ENCODE data around the gene DPP4. TPM values are rescaled to one million over a fixed set of nuclear protein-coding genes. Genes with fewer than 3 reads are reported as not detected.

DPP4 gene
- total and polyA plus RNA-seq, 5 donors from 2014 or later, result 12.6 to 40.8 (median 29.5) TPM

DNA sequence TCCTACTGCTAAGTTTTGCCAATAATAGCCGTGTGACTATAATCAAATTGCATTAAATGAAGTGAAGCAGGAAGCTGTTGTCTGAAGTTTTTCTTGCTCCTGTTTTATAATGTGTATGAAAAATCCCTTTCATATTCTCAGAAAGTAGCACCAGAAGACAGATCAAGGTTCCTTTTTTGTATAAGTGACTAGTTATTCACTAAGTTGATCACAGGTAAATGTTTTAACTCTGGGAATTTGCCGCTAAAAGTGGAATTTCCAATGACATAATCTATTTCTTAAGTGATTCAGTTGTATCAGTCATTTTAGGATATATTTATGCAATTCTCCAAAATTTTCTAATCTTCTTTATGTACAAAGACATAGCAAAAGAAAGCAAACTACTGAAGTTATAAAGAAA lies 99.6 kb downstream of the DPP4 start:
- H3K9me3 ChIP-seq (ENCODE audit: control insufficient read depth in 2 of 2, low read length in 2 of 2), result no peaks in the 10 kb centered on the region
- H3K27me3 ChIP-seq (ENCODE audit: control insufficient read depth, insufficient read depth, low read length), result no peaks in the 10 kb centered on the region
- peaks cover 0 to 17% (median 10%) of the 10 kb centered on the region in 4 donors for H3K4me1 Mint-ChIP-seq
- no peak overlapping the region for H3K4me3 Mint-ChIP-seq
- no peaks in the 10 kb centered on the region for H3K27me3 Mint-ChIP-seq
- DNase-seq, result no peak
- peaks cover 3% of the 10 kb centered on the region for H3K4me1 ChIP-seq (ENCODE audit: control insufficient read depth, insufficient read depth, low read length, poor library complexity, severe bottlenecking)
- H3K4me3 ChIP-seq (ENCODE audit: low read depth, low read length), result no peak overlapping the region
- H3K27ac ChIP-seq (ENCODE audit: insufficient read depth, low read length, poor library complexity, severe bottlenecking), result no peak overlapping the region
- H3K9me3 Mint-ChIP-seq, result peaks cover 0 to 3% (median 0%) of the 10 kb centered on the region in 7 donors
- no peaks in the 10 kb centered on the region for H3K36me3 Mint-ChIP-seq
- no peak for ATAC-seq (ENCODE audit: low read depth in 2 of 2)
- H3K36me3 ChIP-seq (ENCODE audit: control insufficient read depth, insufficient read depth, low read length), result no peaks in the 10 kb centered on the region
- no peak overlapping the region for H3K27ac Mint-ChIP-seq

- H3K9me3 ChIP-seq (ENCODE audit: control insufficient read depth in 2 of 2, low read length in 2 of 2), result no peaks in the 10 kb centered on the region
- Mint-ChIP-seq H3K4me1 (peaks cover 0 to 15% (median 8%) of the 10 kb centered on the region in 4 donors), H3K27ac (no peak overlapping the region), H3K9me3 (peaks cover 0 to 3% (median 0%) of the 10 kb centered on the region in 7 donors), H3K36me3 (no peaks in the 10 kb centered on the region), H3K27me3 (no peaks in the 10 kb centered on the region), H3K4me3 (no peak overlapping the region)
- ATAC-seq (ENCODE audit: low read depth in 2 of 2), result no peak
- H3K27me3 ChIP-seq (ENCODE audit: control insufficient read depth, insufficient read depth, low read length), result no peaks in the 10 kb centered on the region
- no peaks in the 10 kb centered on the region for H3K4me1 ChIP-seq (ENCODE audit: control insufficient read depth, insufficient read depth, low read length, poor library complexity, severe bottlenecking)
- DNase-seq, result no peak
- H3K36me3 ChIP-seq (ENCODE audit: control insufficient read depth, insufficient read depth, low read length), result no peaks in the 10 kb centered on the region
- no peak overlapping the region for H3K4me3 ChIP-seq (ENCODE audit: low read depth, low read length)
- H3K27ac ChIP-seq (ENCODE audit: insufficient read depth, low read length, poor library complexity, severe bottlenecking), result no peak overlapping the region
Observed at GRCh38 chr2:161972866-161973265, 101.1 kb downstream of the DPP4 start.

GRCh38 chr2:161972232-161972631 lies 101.8 kb downstream of the DPP4 start:
- no peaks in the 10 kb centered on the region for H3K36me3 ChIP-seq (ENCODE audit: control insufficient read depth, insufficient read depth, low read length)
- no peaks in the 10 kb centered on the region for H3K27me3 ChIP-seq (ENCODE audit: control insufficient read depth, insufficient read depth, low read length)
- Mint-ChIP-seq H3K4me1 (peaks cover 0 to 15% (median 8%) of the 10 kb centered on the region in 4 donors), H3K36me3 (no peaks in the 10 kb centered on the region), H3K27ac (no peak overlapping the region), H3K9me3 (peaks cover 0 to 3% (median 0%) of the 10 kb centered on the region in 7 donors), H3K27me3 (no peaks in the 10 kb centered on the region), H3K4me3 (no peak overlapping the region)
- no peak overlapping the region for H3K4me3 ChIP-seq (ENCODE audit: low read depth, low read length)
- no peaks in the 10 kb centered on the region for H3K4me1 ChIP-seq (ENCODE audit: control insufficient read depth, insufficient read depth, low read length, poor library complexity, severe bottlenecking)
- H3K27ac ChIP-seq (ENCODE audit: insufficient read depth, low read length, poor library complexity, severe bottlenecking), result no peak overlapping the region
- ATAC-seq (ENCODE audit: low read depth in 2 of 2), result no peak
- H3K9me3 ChIP-seq (ENCODE audit: control insufficient read depth in 2 of 2, low read length in 2 of 2), result no peaks in the 10 kb centered on the region
- DNase-seq, result no peak

DNA sequence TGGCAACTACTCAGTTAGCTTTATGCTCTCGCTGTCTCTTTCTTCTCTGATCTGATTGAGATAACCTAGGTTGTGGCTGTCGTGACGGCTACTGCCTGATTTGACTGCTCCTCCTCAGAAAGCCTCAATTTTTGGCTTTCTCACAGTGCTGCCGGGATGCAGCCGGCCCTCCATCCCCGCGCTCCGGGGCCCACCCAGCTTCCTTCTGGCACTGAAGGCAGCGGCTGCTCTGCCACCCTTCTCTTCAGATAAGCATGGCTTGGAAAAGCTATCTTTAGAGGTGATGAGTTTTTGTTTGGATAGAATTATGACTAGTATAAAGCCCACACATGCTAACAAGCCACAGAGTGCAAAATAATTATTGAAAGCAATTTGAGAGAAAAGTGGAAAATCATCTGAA lies 102.5 kb downstream of the DPP4 start:
- Histone ChIP-seq H3K36me3 (ENCODE audit: control insufficient read depth, insufficient read depth, low read length) (no peaks in the 10 kb centered on the region), H3K4me3 (ENCODE audit: low read depth, low read length) (no peak overlapping the region), H3K4me1 (ENCODE audit: control insufficient read depth, insufficient read depth, low read length, poor library complexity, severe bottlenecking) (no peaks in the 10 kb centered on the region), H3K27ac (ENCODE audit: insufficient read depth, low read length, poor library complexity, severe bottlenecking) (no peak overlapping the region), H3K9me3 (ENCODE audit: control insufficient read depth in 2 of 2, low read length in 2 of 2) (no peaks in the 10 kb centered on the region), H3K27me3 (ENCODE audit: control insufficient read depth, insufficient read depth, low read length) (no peaks in the 10 kb centered on the region)
- DNase-seq (no peak), ATAC-seq (ENCODE audit: low read depth in 2 of 2) (no peak)
- no peak overlapping the region for H3K4me3 Mint-ChIP-seq
- H3K27me3 Mint-ChIP-seq, result no peaks in the 10 kb centered on the region
- peaks cover 0 to 2% (median 0%) of the 10 kb centered on the region in 7 donors for H3K9me3 Mint-ChIP-seq
- no peaks in the 10 kb centered on the region for H3K36me3 Mint-ChIP-seq
- H3K4me1 Mint-ChIP-seq, result peaks cover 0 to 15% (median 8%) of the 10 kb centered on the region in 4 donors
- no peak overlapping the region for H3K27ac Mint-ChIP-seq

DNA sequence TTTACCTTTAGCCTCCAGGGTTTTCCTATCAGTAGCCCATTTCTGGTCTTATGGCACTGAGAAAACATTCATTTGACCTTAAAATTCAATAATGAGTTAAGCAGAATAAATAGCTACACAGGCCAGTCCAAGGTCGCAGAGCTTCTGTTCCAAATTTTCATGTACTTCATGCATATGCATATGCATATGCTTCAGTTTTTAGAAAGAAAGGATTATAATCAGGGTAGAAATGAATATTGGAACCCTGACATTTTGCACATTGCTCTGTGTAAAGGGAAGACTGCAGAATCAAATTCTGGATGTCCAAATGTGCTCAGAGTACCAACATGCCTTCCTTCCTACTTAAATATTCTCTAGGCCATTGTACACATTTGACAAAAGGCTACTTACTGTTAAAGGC lies 104.9 kb downstream of the DPP4 start:
- Histone ChIP-seq H3K27ac (ENCODE audit: insufficient read depth, low read length, poor library complexity, severe bottlenecking) (no peak overlapping the region), H3K4me3 (ENCODE audit: low read depth, low read length) (no peak overlapping the region), H3K4me1 (ENCODE audit: control insufficient read depth, insufficient read depth, low read length, poor library complexity, severe bottlenecking) (no peaks in the 10 kb centered on the region), H3K36me3 (ENCODE audit: control insufficient read depth, insufficient read depth, low read length) (no peaks in the 10 kb centered on the region), H3K9me3 (ENCODE audit: control insufficient read depth in 2 of 2, low read length in 2 of 2) (no peaks in the 10 kb centered on the region), H3K27me3 (ENCODE audit: control insufficient read depth, insufficient read depth, low read length) (no peaks in the 10 kb centered on the region)
- Mint-ChIP-seq H3K4me3 (no peak overlapping the region), H3K36me3 (no peaks in the 10 kb centered on the region), H3K27ac (no peak overlapping the region), H3K27me3 (no peaks in the 10 kb centered on the region), H3K9me3 (no peaks in the 10 kb centered on the region), H3K4me1 (peaks cover 0 to 8% (median 4%) of the 10 kb centered on the region in 4 donors)
- ATAC-seq (ENCODE audit: low read depth in 2 of 2), result no peak
- no peak for DNase-seq

GRCh38 chr2:161965994-161966393 lies 108.0 kb downstream of the DPP4 start:
- ATAC-seq (ENCODE audit: low read depth in 2 of 2), result no peak

GRCh38 chr2:161964160-161964559 lies 109.9 kb downstream of the DPP4 start:
- H3K27me3 ChIP-seq (ENCODE audit: control insufficient read depth, insufficient read depth, low read length), result no peaks in the 10 kb centered on the region
- Mint-ChIP-seq H3K27ac (no peak overlapping the region), H3K36me3 (no peaks in the 10 kb centered on the region), H3K27me3 (no peaks in the 10 kb centered on the region), H3K4me1 (peaks cover 2 to 5% (median 4%) of the 10 kb centered on the region in 4 donors), H3K9me3 (peaks cover 0 to 2% (median 0%) of the 10 kb centered on the region in 7 donors), H3K4me3 (no peak overlapping the region)
- DNase-seq (no peak), ATAC-seq (ENCODE audit: low read depth in 2 of 2) (no peak)
- no peaks in the 10 kb centered on the region for H3K9me3 ChIP-seq (ENCODE audit: control insufficient read depth in 2 of 2, low read length in 2 of 2)
- H3K4me3 ChIP-seq (ENCODE audit: low read depth, low read length), result no peak overlapping the region
- H3K4me1 ChIP-seq (ENCODE audit: control insufficient read depth, insufficient read depth, low read length, poor library complexity, severe bottlenecking), result no peaks in the 10 kb centered on the region
- no peak overlapping the region for H3K27ac ChIP-seq (ENCODE audit: insufficient read depth, low read length, poor library complexity, severe bottlenecking)
- H3K36me3 ChIP-seq (ENCODE audit: control insufficient read depth, insufficient read depth, low read length), result no peaks in the 10 kb centered on the region

More at GRCh38 chr2:161965994-161966393, 108.0 kb downstream of the DPP4 start:
- Mint-ChIP-seq H3K27ac (no peak overlapping the region), H3K27me3 (no peaks in the 10 kb centered on the region), H3K4me1 (peaks cover 0 to 5% (median 3%) of the 10 kb centered on the region in 4 donors), H3K4me3 (no peak overlapping the region), H3K9me3 (peaks cover 0 to 1% (median 0%) of the 10 kb centered on the region in 7 donors), H3K36me3 (no peaks in the 10 kb centered on the region)
- Histone ChIP-seq H3K9me3 (ENCODE audit: control insufficient read depth in 2 of 2, low read length in 2 of 2) (no peaks in the 10 kb centered on the region), H3K27me3 (ENCODE audit: control insufficient read depth, insufficient read depth, low read length) (no peaks in the 10 kb centered on the region), H3K27ac (ENCODE audit: insufficient read depth, low read length, poor library complexity, severe bottlenecking) (no peak overlapping the region), H3K36me3 (ENCODE audit: control insufficient read depth, insufficient read depth, low read length) (no peaks in the 10 kb centered on the region), H3K4me1 (ENCODE audit: control insufficient read depth, insufficient read depth, low read length, poor library complexity, severe bottlenecking) (no peaks in the 10 kb centered on the region), H3K4me3 (ENCODE audit: low read depth, low read length) (no peak overlapping the region)
- DNase-seq, result no peak

GRCh38 chr2:161962160-161962559 lies 111.9 kb downstream of the DPP4 start:
- H3K27ac Mint-ChIP-seq, result no peak overlapping the region
- Histone ChIP-seq H3K27ac (ENCODE audit: insufficient read depth, low read length, poor library complexity, severe bottlenecking) (no peak overlapping the region), H3K27me3 (ENCODE audit: control insufficient read depth, insufficient read depth, low read length) (no peaks in the 10 kb centered on the region), H3K36me3 (ENCODE audit: control insufficient read depth, insufficient read depth, low read length) (no peaks in the 10 kb centered on the region), H3K4me1 (ENCODE audit: control insufficient read depth, insufficient read depth, low read length, poor library complexity, severe bottlenecking) (peaks cover 4% of the 10 kb centered on the region), H3K4me3 (ENCODE audit: low read depth, low read length) (no peak overlapping the region), H3K9me3 (ENCODE audit: control insufficient read depth in 2 of 2, low read length in 2 of 2) (no peaks in the 10 kb centered on the region)
- no peak for ATAC-seq (ENCODE audit: low read depth in 2 of 2)
- peaks cover 4% of the 10 kb centered on the region for H3K27me3 Mint-ChIP-seq
- H3K4me3 Mint-ChIP-seq, result no peak overlapping the region
- no peak for DNase-seq
- H3K4me1 Mint-ChIP-seq, result peaks cover 6 to 11% (median 8%) of the 10 kb centered on the region in 4 donors
- peaks cover 0 to 2% (median 0%) of the 10 kb centered on the region in 7 donors for H3K9me3 Mint-ChIP-seq
- H3K36me3 Mint-ChIP-seq, result no peaks in the 10 kb centered on the region
